Activated CD4-positive, alpha-beta memory T cell treated with anti-CD3 and anti-CD28 coated beads for 36 hours (primary cell): ENCODE results near the gene CENPK. TPM values are rescaled to one million over a fixed set of nuclear protein-coding genes. Genes with fewer than 3 reads are reported as not detected.

Experiments used
- CTCF ChIA-PET: fragments of 350-600 bp; sonication (Branson Sonifier 250); formaldehyde crosslinking; loops from one replicate; lab custom pipeline; 2021; ENCODE audit warnings: antibody characterized with exemption, inconsistent platforms; lab: Charles Lee
- POLR2A ChIA-PET: fragments of 350-600 bp; sonication (Branson Sonifier 250); formaldehyde crosslinking; loops from one replicate; lab custom pipeline; 2021; ENCODE audit warnings: antibody characterized with exemption; lab: Charles Lee
- DNase-seq: peaks from one replicate; pipeline ENCODE4 v3.0.0-alpha.2; 2020
- H3K27ac Mint-ChIP-seq: one replicate; pipeline ENCODE4 v1.8.0; 2021; ENCODE audit warnings: mixed read lengths
- H3K27me3 Mint-ChIP-seq: one replicate; pipeline ENCODE4 v1.8.0; 2021; ENCODE audit warnings: mixed read lengths
- H3K36me3 Mint-ChIP-seq: one replicate; pipeline ENCODE4 v1.8.0; 2021; ENCODE audit warnings: mixed read lengths
- H3K4me1 Mint-ChIP-seq: one replicate; pipeline ENCODE4 v1.8.0; 2021; ENCODE audit warnings: low read depth, mixed read lengths
- H3K4me3 Mint-ChIP-seq: one replicate; pipeline ENCODE4 v1.8.0; 2021; ENCODE audit warnings: mild to moderate bottlenecking, mixed read lengths
- H3K9me3 Mint-ChIP-seq: one replicate; pipeline ENCODE4 v1.8.0; 2021; ENCODE audit warnings: mixed read lengths
- intact Hi-C: fragments of 100-400 bp; cut with micrococcal nuclease; formaldehyde crosslinking; loops from one replicate; pipeline ENCODE4 v1.15.1; 2023
- total RNA-seq, 2 experiments: library from RNA; stranded (reverse); gene quantifications; one replicate each; pipeline ENCODE4 v1.2.3, GENCODE V29; 2021

CENPK gene
- total RNA-seq, 2 experiments from 2014 or later, result 79.7 to 87.5 TPM

GRCh38 chr5:65555287-65555686 lies 7.7 kb downstream of the CENPK start:
- H3K4me3 Mint-ChIP-seq, result no peak overlapping the region
- H3K27me3 Mint-ChIP-seq, result no peaks in the 10 kb centered on the region
- intact Hi-C loops, result no loop called here
- peaks cover 44% of the 10 kb centered on the region for H3K36me3 Mint-ChIP-seq
- CTCF ChIA-PET, result interaction anchor here (0.6 kb wide), 1 partner anchor 52 kb away, joined by 4 read pairs; no protein-coding TSS in a partner anchor
- H3K4me1 Mint-ChIP-seq, result peaks cover 7% of the 10 kb centered on the region
- no peak overlapping the region for H3K27ac Mint-ChIP-seq
- POLR2A ChIA-PET, result no interaction called here
- no peaks in the 10 kb centered on the region for H3K9me3 Mint-ChIP-seq
- DNase-seq, result no peak

DNA sequence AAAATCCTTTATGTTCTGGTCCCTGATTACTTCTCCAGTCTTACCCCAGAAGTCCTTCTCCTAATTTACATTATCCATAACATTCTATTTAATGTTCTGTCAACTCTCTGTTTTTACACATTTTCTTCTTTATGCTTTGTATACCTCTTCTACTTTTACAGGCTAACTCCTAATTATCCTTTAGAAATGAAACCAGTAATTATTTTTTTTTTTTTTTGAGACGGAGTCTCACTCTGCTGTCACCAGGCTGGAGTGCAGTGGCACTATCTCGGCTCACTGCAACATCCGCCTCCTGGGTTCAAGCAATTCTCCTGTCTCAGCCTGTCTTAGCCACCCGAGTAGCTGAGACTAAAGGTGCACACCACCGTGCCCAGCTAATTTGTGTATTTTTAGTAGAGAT lies 9.0 kb downstream of the CENPK start:
- ChIA-PET CTCF (interaction anchor here (1.2 kb wide), 1 partner anchor 9 kb away, joined by 3 read pairs; the partner anchor contains the start of genes CENPK and PPWD1), POLR2A (interaction anchor here (2.2 kb wide), 1 partner anchor 9 kb away, joined by 7 read pairs; the partner anchor contains the start of genes CENPK and PPWD1)
- Mint-ChIP-seq H3K27ac (no peak overlapping the region), H3K36me3 (peaks cover 47% of the 10 kb centered on the region), H3K27me3 (no peaks in the 10 kb centered on the region), H3K9me3 (no peaks in the 10 kb centered on the region), H3K4me1 (peaks cover 6% of the 10 kb centered on the region), H3K4me3 (no peak overlapping the region)
- intact Hi-C loops, result no loop called here
- DNase-seq, result no peak

DNA sequence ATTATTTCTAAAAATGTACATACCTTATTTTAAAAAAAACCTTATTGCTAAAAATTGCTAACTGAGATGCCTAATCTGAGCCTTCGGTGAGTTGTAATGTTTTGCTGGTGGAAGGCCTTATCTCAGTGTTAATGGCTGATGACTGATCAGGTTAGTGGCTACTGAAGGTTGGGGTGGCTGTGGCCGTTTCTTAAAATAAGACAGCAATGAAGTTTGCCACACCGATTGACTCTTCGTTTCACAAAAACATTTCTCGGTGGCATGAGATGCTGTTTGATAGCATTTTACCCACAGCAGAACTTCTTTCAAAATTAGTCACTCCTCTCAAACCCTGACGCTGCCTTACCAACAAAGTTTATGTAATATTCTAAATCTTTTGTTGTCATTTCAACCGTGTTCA lies 14.7 kb downstream of the CENPK start:
- DNase-seq, result peak; percentile 26
- no peak overlapping the region for H3K27ac Mint-ChIP-seq
- intact Hi-C loops, result no loop called here

DNA sequence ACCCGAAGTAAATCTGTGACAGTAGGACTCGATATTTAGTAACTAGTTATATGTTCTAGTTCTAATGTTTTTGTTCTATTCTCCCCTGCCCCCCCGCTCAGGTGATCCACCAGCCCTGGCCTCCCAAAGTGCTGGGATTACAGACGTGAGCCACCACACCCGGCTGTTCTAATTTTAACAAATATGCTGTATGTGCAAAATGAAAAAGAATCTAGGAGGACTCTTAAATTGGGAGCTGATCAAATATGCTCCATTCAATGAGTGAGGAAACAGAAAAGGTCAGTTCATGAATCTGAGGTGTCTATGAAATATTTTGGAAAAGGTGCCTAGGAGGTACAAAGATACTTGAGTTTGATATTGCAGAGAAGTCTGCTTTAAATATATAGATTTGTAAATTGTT lies 16.8 kb downstream of the CENPK start:
- intact Hi-C loops, result no loop called here
- POLR2A ChIA-PET, result no interaction called here

More for the DNA sequence above, 14.7 kb downstream of the CENPK start:
- ChIA-PET CTCF (interaction anchor here (0.6 kb wide), 1 partner anchor 11 kb away, joined by 6 read pairs; no protein-coding TSS in a partner anchor), POLR2A (no interaction called here)
- Mint-ChIP-seq H3K9me3 (no peaks in the 10 kb centered on the region), H3K4me1 (peaks cover 10% of the 10 kb centered on the region), H3K27me3 (no peaks in the 10 kb centered on the region), H3K4me3 (no peak overlapping the region), H3K36me3 (peaks cover 65% of the 10 kb centered on the region)

DNA sequence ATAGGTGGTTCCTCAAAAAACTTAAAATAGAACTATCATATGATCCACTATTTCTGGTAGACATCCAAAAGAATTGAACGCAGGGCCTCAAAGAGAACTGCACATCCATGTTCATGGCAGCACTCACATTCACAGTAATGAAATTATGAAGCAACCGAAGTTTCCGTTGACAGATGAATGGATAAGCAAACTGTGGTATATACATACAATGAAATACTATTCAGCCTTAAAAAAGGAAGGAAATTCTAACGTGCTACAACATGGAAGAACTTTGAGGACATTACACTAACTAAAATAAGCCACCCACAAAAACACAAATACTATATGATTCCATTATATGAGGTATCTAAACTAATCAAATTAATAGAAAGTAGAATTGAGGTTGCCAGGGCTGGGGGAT lies 18.5 kb downstream of the CENPK start:
- no peaks in the 10 kb centered on the region for H3K9me3 Mint-ChIP-seq
- DNase-seq, result no peak
- CTCF ChIA-PET, result no interaction called here
- H3K27ac Mint-ChIP-seq, result no peak overlapping the region
- intact Hi-C loops, result no loop called here
- POLR2A ChIA-PET, result no interaction called here
- peaks cover 8% of the 10 kb centered on the region for H3K4me1 Mint-ChIP-seq
- H3K27me3 Mint-ChIP-seq, result no peaks in the 10 kb centered on the region
- peaks cover 76% of the 10 kb centered on the region for H3K36me3 Mint-ChIP-seq
- H3K4me3 Mint-ChIP-seq, result no peak overlapping the region

More for the DNA sequence above, 16.8 kb downstream of the CENPK start:
- no peak overlapping the region for H3K4me3 Mint-ChIP-seq
- CTCF ChIA-PET, result no interaction called here
- peaks cover 80% of the 10 kb centered on the region for H3K36me3 Mint-ChIP-seq
- peaks cover 10% of the 10 kb centered on the region for H3K4me1 Mint-ChIP-seq
- no peak for DNase-seq
- no peaks in the 10 kb centered on the region for H3K27me3 Mint-ChIP-seq
- no peaks in the 10 kb centered on the region for H3K9me3 Mint-ChIP-seq
- H3K27ac Mint-ChIP-seq, result no peak overlapping the region

- Mint-ChIP-seq H3K27me3 (no peaks in the 10 kb centered on the region), H3K27ac (no peak overlapping the region), H3K4me3 (no peak overlapping the region), H3K36me3 (peaks cover 55% of the 10 kb centered on the region), H3K9me3 (no peaks in the 10 kb centered on the region), H3K4me1 (no peaks in the 10 kb centered on the region)
- intact Hi-C loops, result no loop called here
- CTCF ChIA-PET, result no interaction called here
- POLR2A ChIA-PET, result interaction anchor here (1.6 kb wide), 1 partner anchor 23 kb away, joined by 6 read pairs; the partner anchor contains the start of genes CENPK and PPWD1
- DNase-seq, result no peak
These were observed 23.1 kb downstream of the CENPK start for GRCh38 chr5:65539827-65540226.

GRCh38 chr5:65535529-65535987 lies 27.4 kb downstream of the CENPK start:
- Mint-ChIP-seq H3K27ac (no peak overlapping the region), H3K4me3 (no peak overlapping the region), H3K36me3 (peaks cover 26% of the 10 kb centered on the region), H3K27me3 (no peaks in the 10 kb centered on the region), H3K9me3 (no peaks in the 10 kb centered on the region), H3K4me1 (no peaks in the 10 kb centered on the region)
- POLR2A ChIA-PET, result interaction anchor here (1.4 kb wide), 1 partner anchor 28 kb away, joined by 4 read pairs; the partner anchor contains the start of genes CENPK and PPWD1
- intact Hi-C loops, result no loop called here
- DNase-seq, result no peak
- CTCF ChIA-PET, result no interaction called here

GRCh38 chr5:65530904-65531303 lies 32.1 kb downstream of the CENPK start:
- DNase-seq, result no peak

DNA sequence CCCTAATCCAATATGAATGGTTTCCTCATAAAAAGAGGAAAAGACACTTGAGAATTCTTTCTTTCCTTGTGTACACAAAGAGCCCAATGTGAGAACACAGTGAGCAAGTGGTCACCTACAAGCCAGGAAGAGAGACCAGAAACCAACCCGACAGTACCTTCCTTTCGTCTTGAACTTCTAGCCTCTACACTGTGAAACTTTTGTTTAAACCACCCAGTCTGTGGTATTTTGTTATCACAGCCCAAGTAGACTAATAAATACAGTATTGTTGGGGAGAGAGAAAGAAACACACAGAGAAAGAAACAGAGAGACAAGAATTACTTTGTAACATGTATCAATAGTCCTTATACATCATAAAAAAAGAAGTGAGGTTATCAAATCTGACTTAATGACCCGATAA lies 37.2 kb downstream of the CENPK start:
- ChIA-PET CTCF (no interaction called here), POLR2A (no interaction called here)
- no peaks in the 10 kb centered on the region for H3K9me3 Mint-ChIP-seq
- intact Hi-C loops, result no loop called here
- DNase-seq, result no peak
- H3K4me3 Mint-ChIP-seq, result no peak overlapping the region
- H3K27me3 Mint-ChIP-seq, result no peaks in the 10 kb centered on the region
- H3K4me1 Mint-ChIP-seq, result no peaks in the 10 kb centered on the region
- peaks cover 19% of the 10 kb centered on the region for H3K36me3 Mint-ChIP-seq
- H3K27ac Mint-ChIP-seq, result no peak overlapping the region

More at GRCh38 chr5:65530904-65531303, 32.1 kb downstream of the CENPK start:
- intact Hi-C loops, result no loop called here
- Mint-ChIP-seq H3K4me1 (no peaks in the 10 kb centered on the region), H3K9me3 (no peaks in the 10 kb centered on the region), H3K4me3 (no peak overlapping the region), H3K27me3 (no peaks in the 10 kb centered on the region), H3K27ac (no peak overlapping the region), H3K36me3 (peaks cover 16% of the 10 kb centered on the region)
- CTCF ChIA-PET, result no interaction called here
- POLR2A ChIA-PET, result no interaction called here

DNA sequence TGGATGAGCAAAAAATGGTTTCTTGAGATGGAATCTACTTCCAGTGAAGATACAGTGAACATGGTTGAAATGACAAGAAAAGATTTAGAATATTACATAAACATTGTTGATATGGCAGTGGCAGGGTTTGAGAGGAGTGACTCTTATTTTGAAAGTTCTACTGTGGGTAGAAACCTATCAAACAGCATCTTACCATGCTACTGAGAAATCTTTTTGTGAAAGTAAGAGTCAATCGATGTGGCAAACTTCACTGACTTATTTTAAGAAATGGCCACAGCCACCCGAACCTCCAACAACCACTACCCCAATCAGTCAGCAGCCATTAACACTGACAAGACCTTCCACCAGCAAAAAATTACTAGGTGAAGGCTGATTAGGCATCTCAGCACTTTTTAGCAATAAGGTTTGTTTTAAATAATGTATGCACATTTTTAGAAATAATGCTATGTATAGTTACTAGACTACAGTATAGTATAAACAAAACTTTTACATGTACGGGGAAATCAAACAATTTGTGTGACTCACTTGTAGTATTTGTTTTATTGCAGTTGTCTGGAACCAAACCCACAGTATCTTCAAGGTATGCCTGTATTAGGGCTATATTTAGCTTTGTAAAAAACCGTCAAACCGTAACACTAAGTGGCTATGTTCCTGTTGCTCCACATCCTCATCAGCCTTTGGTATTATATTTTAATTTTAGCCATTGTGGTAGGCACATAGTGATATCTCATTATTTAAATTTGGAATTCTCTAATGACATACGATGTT lies 50.6 kb downstream of the CENPK start:
- CTCF ChIA-PET, result no interaction called here
- Mint-ChIP-seq H3K4me1 (no peaks in the 10 kb centered on the region), H3K36me3 (no peaks in the 10 kb centered on the region), H3K9me3 (no peaks in the 10 kb centered on the region), H3K27ac (no peak overlapping the region), H3K27me3 (no peaks in the 10 kb centered on the region), H3K4me3 (no peak overlapping the region)
- intact Hi-C loops, result no loop called here
- POLR2A ChIA-PET, result no interaction called here
- DNase-seq, result no peak

DNA sequence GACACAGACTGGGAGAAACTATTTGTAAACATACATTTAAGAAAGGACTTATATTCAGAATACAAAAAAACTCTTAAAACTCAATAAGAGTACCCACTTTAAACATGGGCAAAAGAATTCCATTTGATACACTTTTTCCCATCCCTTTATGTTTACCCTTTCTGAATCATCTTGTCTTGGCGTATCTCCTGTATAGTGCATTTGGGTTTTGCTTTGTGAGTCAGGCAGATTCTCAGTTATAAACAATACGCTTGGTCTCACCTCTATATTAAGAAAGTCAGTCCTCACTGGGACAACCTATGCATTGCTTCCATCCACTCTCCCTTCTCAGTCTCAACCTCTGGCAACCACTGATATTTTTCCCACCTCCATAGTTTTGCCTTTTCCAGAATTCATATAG lies 54.0 kb downstream of the CENPK start:
- Mint-ChIP-seq H3K27me3 (no peaks in the 10 kb centered on the region), H3K4me3 (no peak overlapping the region), H3K36me3 (no peaks in the 10 kb centered on the region), H3K4me1 (no peaks in the 10 kb centered on the region), H3K27ac (no peak overlapping the region), H3K9me3 (no peaks in the 10 kb centered on the region)
- CTCF ChIA-PET, result no interaction called here
- intact Hi-C loops, result no loop called here
- no peak for DNase-seq
- POLR2A ChIA-PET, result no interaction called here

DNA sequence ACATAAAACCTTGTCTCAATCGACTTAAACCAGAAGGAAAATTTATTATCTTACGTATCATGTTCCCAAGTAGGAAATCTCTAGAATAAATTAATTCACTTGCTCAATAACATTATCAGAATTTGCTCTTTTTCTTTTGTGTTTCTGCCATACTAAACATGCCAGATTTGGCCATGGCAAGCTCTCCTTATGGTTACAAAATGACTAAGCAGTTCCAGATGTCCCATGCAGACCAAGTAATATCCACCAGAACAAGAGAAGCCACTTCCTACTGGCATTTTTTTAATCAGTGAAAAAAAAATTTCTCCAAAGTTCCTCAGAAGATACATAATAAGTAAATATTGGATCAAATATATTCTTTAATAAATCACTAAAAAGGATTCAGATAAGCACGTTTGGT lies 56.0 kb downstream of the CENPK start:
- ChIA-PET CTCF (no interaction called here), POLR2A (interaction anchor here (0.7 kb wide), 1 partner anchor 26 kb away, joined by 3 read pairs; the partner anchor contains the start of gene ADAMTS6)
- no peaks in the 10 kb centered on the region for H3K27me3 Mint-ChIP-seq
- intact Hi-C loops, result no loop called here
- H3K4me3 Mint-ChIP-seq, result no peak overlapping the region
- no peak for DNase-seq
- no peaks in the 10 kb centered on the region for H3K9me3 Mint-ChIP-seq
- H3K36me3 Mint-ChIP-seq, result peaks cover 2% of the 10 kb centered on the region
- H3K4me1 Mint-ChIP-seq, result no peaks in the 10 kb centered on the region
- H3K27ac Mint-ChIP-seq, result no peak overlapping the region
